Activated CD8-positive, alpha-beta memory T cell treated with anti-CD3 and anti-CD28 coated beads, Interleukin-2, amount 50 U/mL, for 24 hours (primary cell): ENCODE data around the gene SWT1.
"Not testable (repeated sequence)": the region's sequence is repeated elsewhere in the genome, so short reads cannot be mapped to it uniquely, and the experiment has no call there.

Source experiments
- DNase-seq: peaks from one replicate; pipeline ENCODE4 v3.0.0-alpha.2; 2020; ENCODE audit errors: extremely low read depth

Gene SWT1

GRCh38 chr1:185245466-185245865 lies 88.5 kb downstream of the SWT1 start:
- DNase-seq = no peak

- no peak for DNase-seq
These were observed 92.6 kb downstream of the SWT1 start for GRCh38 chr1:185249563-185249962.

- DNase-seq = no peak
These were observed 93.1 kb downstream of the SWT1 start for GRCh38 chr1:185250063-185250462.

GRCh38 chr1:185251928-185252327 lies 95.0 kb downstream of the SWT1 start:
- not testable (repeated sequence) for DNase-seq

GRCh38 chr1:185252404-185252803 lies 95.4 kb downstream of the SWT1 start:
- DNase-seq = not testable (repeated sequence)

- not testable (repeated sequence) for DNase-seq
These were observed 98.6 kb downstream of the SWT1 start for GRCh38 chr1:185255595-185255994.

- DNase-seq = not testable (repeated sequence)
These were observed 100.4 kb downstream of the SWT1 start for GRCh38 chr1:185257116-185257949.

GRCh38 chr1:185257950-185258208 lies 100.9 kb downstream of the SWT1 start:
- no peak for DNase-seq

- no peak for DNase-seq
These were observed 101.7 kb downstream of the SWT1 start for GRCh38 chr1:185258676-185259075.

GRCh38 chr1:185260611-185261010 lies 103.6 kb downstream of the SWT1 start:
- DNase-seq = no peak

- no peak for DNase-seq
These were observed 105.2 kb downstream of the SWT1 start for GRCh38 chr1:185262151-185262550.

GRCh38 chr1:185263292-185263691 lies 106.3 kb downstream of the SWT1 start:
- no peak for DNase-seq

- no peak for DNase-seq
These were observed 106.8 kb downstream of the SWT1 start for GRCh38 chr1:185263780-185264179.

GRCh38 chr1:185265314-185265713 lies 108.3 kb downstream of the SWT1 start:
- no peak for DNase-seq

GRCh38 chr1:185267301-185267700 lies 110.3 kb downstream of the SWT1 start:
- DNase-seq = no peak

- DNase-seq = no peak
These were observed 110.7 kb downstream of the SWT1 start for GRCh38 chr1:185267701-185268100.

GRCh38 chr1:185268352-185268751 lies 111.4 kb downstream of the SWT1 start:
- no peak for DNase-seq

GRCh38 chr1:185271921-185272320 lies 115.0 kb downstream of the SWT1 start:
- no peak for DNase-seq

- DNase-seq = no peak
These were observed 122.6 kb downstream of the SWT1 start for GRCh38 chr1:185279571-185279970.

GRCh38 chr1:185280589-185280988 lies 123.6 kb downstream of the SWT1 start:
- DNase-seq = no peak

GRCh38 chr1:185281245-185281644 lies 124.3 kb downstream of the SWT1 start:
- no peak for DNase-seq

- no peak for DNase-seq
These were observed 127.1 kb downstream of the SWT1 start for GRCh38 chr1:185284116-185284515.

GRCh38 chr1:185284533-185285276 lies 127.7 kb downstream of the SWT1 start:
- DNase-seq = no peak
